Measurements from ENCODE around the gene NKD2. TPM values are rescaled to one million over a fixed set of nuclear protein-coding genes. Genes with fewer than 3 reads are reported as not detected.
"Not testable (repeated sequence)": the region's sequence is repeated elsewhere in the genome, so short reads cannot be mapped to it uniquely, and the experiment has no call there.

NKD2 gene
- total RNA-seq, 2 experiments from 2014 or later: 0.38 TPM

DNA sequence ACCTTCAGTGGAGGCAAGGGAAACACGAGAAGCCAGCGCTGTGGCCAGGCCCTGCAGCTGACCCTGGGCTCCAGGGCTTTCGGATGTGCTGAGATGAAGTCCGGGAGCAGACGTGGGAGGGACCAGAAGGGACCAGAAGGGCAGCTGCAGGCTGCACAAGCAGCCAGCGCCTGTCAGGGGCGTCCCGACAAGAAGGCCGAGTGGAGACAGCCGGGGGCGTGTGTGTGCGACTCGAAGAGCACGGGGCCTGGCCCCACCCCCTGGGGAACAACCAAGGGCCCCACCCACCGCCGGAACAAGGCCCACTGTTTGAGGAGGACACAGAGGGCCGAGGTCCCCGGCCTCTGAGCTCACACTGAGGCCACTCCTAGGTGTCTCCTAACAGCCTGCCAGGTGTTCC is 71.8 kb downstream of the NKD2 start:
- no TSS peak for BruUV-seq (replicated peaks)
- POLR2A ChIA-PET: no interaction called here

DNA sequence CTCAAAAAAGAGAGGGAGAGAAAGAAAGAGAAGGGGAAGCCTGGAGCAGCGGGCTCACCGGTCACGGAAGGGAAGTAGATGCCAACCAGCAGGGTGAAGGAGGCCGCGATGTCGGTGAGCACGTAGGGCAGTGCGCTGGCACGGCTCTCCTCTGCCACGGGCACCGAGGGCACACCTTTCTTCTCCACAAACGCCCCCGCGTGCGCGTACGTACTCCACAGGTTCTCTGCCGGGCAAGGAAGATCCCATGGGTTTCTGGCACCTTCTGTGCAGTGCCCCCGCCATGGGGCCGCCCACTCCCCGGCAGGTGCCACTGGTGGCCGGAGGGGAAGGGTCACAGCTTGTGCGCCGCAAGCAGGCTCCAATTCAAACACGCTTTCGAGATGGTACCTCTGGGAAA is 72.9 kb downstream of the NKD2 start:
- Histone ChIP-seq H3K79me2 (ENCODE audit: insufficient read depth, low read depth, low read length) (no peaks in the 10 kb centered on the region), H3K9me2 (ENCODE audit: insufficient read depth, low read length) (no peaks in the 10 kb centered on the region), H3K9me3 (ENCODE audit: low read length) (no peaks in the 10 kb centered on the region), H3K4me3 (ENCODE audit: low read depth, low read length, poor library complexity, severe bottlenecking) (no peak overlapping the region), H2AFZ (ENCODE audit: low read length) (no peak overlapping the region), H4K20me1 (ENCODE audit: insufficient read depth, low read length) (no peaks in the 10 kb centered on the region), H3K4me1 (ENCODE audit: insufficient read depth, low read length, poor library complexity, severe bottlenecking) (no peaks in the 10 kb centered on the region), H3K36me3 (ENCODE audit: insufficient read depth, low read length) (no peaks in the 10 kb centered on the region), H3K4me2 (ENCODE audit: low read length) (no peak overlapping the region), H3K27ac (ENCODE audit: low read depth, low read length, poor library complexity, severe bottlenecking) (no peak overlapping the region)
- ChIA-PET POLR2A (no interaction called here), CTCF (ENCODE audit: unreplicated experiment) (no interaction called here)
- intact Hi-C loops (cut with micrococcal nuclease; ENCODE audit: unreplicated experiment): no loop called here
- TF ChIP-seq EZH2phosphoT487 (IDR thresholded peaks at IDR 0.05; ENCODE audit: borderline replicate concordance, low read depth, low read length): no peak
- TF ChIP-seq, protein P1, sequence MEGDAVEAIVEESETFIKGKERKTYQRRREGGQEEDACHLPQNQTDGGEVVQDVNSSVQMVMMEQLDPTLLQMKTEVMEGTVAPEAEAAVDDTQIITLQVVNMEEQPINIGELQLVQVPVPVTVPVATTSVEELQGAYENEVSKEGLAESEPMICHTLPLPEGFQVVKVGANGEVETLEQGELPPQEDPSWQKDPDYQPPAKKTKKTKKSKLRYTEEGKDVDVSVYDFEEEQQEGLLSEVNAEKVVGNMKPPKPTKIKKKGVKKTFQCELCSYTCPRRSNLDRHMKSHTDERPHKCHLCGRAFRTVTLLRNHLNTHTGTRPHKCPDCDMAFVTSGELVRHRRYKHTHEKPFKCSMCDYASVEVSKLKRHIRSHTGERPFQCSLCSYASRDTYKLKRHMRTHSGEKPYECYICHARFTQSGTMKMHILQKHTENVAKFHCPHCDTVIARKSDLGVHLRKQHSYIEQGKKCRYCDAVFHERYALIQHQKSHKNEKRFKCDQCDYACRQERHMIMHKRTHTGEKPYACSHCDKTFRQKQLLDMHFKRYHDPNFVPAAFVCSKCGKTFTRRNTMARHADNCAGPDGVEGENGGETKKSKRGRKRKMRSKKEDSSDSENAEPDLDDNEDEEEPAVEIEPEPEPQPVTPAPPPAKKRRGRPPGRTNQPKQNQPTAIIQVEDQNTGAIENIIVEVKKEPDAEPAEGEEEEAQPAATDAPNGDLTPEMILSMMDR (conservative IDR thresholded peaks at IDR 0.05; ENCODE audit: low read length): no peak
- BruUV-seq (replicated peaks): no TSS peak
- no peak for DNase-seq (ENCODE audit: low spot score)

More for the DNA sequence above, 71.8 kb downstream of the NKD2 start:
- Histone ChIP-seq H4K20me1 (ENCODE audit: insufficient read depth, low read length) (no peaks in the 10 kb centered on the region), H3K27ac (ENCODE audit: low read depth, low read length, poor library complexity, severe bottlenecking) (no peak overlapping the region), H3K4me3 (ENCODE audit: low read depth, low read length, poor library complexity, severe bottlenecking) (no peak overlapping the region), H2AFZ (ENCODE audit: low read length) (no peak overlapping the region), H3K9me2 (ENCODE audit: insufficient read depth, low read length) (no peaks in the 10 kb centered on the region), H3K36me3 (ENCODE audit: insufficient read depth, low read length) (no peaks in the 10 kb centered on the region), H3K9me3 (ENCODE audit: low read length) (no peaks in the 10 kb centered on the region), H3K79me2 (ENCODE audit: insufficient read depth, low read depth, low read length) (no peaks in the 10 kb centered on the region), H3K4me1 (ENCODE audit: insufficient read depth, low read length, poor library complexity, severe bottlenecking) (no peaks in the 10 kb centered on the region), H3K4me2 (ENCODE audit: low read length) (no peak overlapping the region)
- TF ChIP-seq, protein P1 (conservative IDR thresholded peaks at IDR 0.05; ENCODE audit: low read length): no peak
- TF ChIP-seq EZH2phosphoT487 (IDR thresholded peaks at IDR 0.05; ENCODE audit: borderline replicate concordance, low read depth, low read length): no peak
- no peak for DNase-seq (ENCODE audit: low spot score)
- intact Hi-C loops (cut with micrococcal nuclease; ENCODE audit: unreplicated experiment): no loop called here
- CTCF ChIA-PET (ENCODE audit: unreplicated experiment): no interaction called here

DNA sequence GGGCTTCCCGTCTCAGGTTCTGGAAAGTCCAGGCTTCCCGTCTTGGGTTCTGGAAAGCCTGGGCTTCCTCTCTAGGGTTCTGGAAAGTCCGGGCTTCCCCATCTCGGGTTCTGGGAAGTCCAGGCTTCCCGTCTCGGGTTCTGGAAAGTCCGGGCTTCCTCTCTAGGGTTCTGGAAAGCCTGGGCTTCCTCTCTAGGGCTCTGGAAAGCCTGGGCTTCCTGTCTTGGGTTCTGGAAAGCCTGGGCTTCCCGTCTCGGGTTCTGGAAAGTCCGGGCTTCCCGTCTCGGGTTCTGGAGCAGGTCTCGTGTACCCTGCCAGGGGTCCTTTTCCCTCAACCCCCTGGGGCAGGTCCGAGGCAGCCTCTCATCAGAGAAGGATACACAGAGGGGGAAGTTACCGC is 74.4 kb downstream of the NKD2 start:
- H3K4me1 ChIP-seq (ENCODE audit: insufficient read depth, low read length, poor library complexity, severe bottlenecking); H3K36me3 ChIP-seq (ENCODE audit: insufficient read depth, low read length); BruUV-seq (replicated peaks); H2AFZ ChIP-seq (ENCODE audit: low read length); H4K20me1 ChIP-seq (ENCODE audit: insufficient read depth, low read length); intact Hi-C loops (cut with micrococcal nuclease; ENCODE audit: unreplicated experiment); H3K4me3 ChIP-seq (ENCODE audit: low read depth, low read length, poor library complexity, severe bottlenecking); DNase-seq (ENCODE audit: low spot score); H3K9me2 ChIP-seq (ENCODE audit: insufficient read depth, low read length); H3K27ac ChIP-seq (ENCODE audit: low read depth, low read length, poor library complexity, severe bottlenecking); CTCF ChIA-PET (ENCODE audit: unreplicated experiment); H3K9me3 ChIP-seq (ENCODE audit: low read length); H3K4me2 ChIP-seq (ENCODE audit: low read length); POLR2A ChIA-PET; H3K79me2 ChIP-seq (ENCODE audit: insufficient read depth, low read depth, low read length): not testable (repeated sequence)

Measured in OCI-LY7 (cell line).